Inferior parietal cortex (tissue), 1 donor: ENCODE results near the gene BYSL.
"Not testable (repeated sequence)": the region's sequence is repeated elsewhere in the genome, so short reads cannot be mapped to it uniquely, and the experiment has no call there.

Source experiments
- DNase-seq: peaks from one replicate; pipeline ENCODE4 v3.0.0-alpha.2; 2016; ENCODE audit errors: extremely low spot score

Gene BYSL

GRCh38 chr6:41942067-41942851 is 21.0 kb downstream of the BYSL start:
- DNase-seq = no peak

DNA sequence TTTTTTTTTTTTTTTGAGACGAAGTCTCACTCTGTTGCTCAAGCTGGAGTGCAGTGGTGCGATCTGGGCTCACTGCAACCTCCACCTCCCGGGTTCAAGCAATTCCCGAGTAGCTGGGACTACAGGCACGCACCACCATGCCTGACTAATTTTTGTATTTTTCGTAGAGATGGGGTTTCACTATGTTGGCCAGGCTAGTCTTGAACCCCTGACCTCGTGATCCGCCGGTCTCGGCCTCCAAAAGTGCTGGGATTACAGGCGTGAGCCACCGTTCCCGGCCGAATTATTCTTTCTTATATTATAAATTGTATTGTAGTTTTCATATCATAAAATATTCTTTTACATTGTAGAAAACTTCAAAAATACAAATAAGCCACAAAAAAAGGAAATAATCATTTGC is 21.6 kb downstream of the BYSL start:
- DNase-seq = not testable (repeated sequence)

GRCh38 chr6:41943456-41943855 is 22.2 kb downstream of the BYSL start:
- DNase-seq = no peak

- no peak for DNase-seq
Observed at GRCh38 chr6:41947581-41948220, 26.4 kb downstream of the BYSL start.

GRCh38 chr6:41954668-41955067 is 33.4 kb downstream of the BYSL start:
- DNase-seq = no peak

DNA sequence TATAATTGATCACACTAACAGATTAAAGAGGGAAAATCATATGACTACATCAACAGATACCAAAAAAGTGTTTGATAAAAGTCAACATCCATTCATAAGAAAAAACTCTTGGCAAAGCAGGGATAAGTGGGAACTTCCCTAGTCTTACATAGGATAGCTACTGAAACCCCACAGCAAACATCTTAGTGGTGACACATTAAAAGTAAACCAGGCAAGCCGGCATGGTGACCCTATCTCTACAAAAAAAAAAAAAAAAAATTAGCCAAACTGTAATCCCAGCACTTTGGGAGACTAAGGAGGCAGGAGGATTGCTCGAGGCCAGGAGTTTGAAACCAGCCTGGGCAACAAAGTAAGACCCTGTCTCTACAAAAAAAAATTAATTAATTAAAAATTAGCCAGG is 34.1 kb downstream of the BYSL start:
- DNase-seq = no peak

GRCh38 chr6:41957117-41957516 is 35.8 kb downstream of the BYSL start:
- no peak for DNase-seq

DNA sequence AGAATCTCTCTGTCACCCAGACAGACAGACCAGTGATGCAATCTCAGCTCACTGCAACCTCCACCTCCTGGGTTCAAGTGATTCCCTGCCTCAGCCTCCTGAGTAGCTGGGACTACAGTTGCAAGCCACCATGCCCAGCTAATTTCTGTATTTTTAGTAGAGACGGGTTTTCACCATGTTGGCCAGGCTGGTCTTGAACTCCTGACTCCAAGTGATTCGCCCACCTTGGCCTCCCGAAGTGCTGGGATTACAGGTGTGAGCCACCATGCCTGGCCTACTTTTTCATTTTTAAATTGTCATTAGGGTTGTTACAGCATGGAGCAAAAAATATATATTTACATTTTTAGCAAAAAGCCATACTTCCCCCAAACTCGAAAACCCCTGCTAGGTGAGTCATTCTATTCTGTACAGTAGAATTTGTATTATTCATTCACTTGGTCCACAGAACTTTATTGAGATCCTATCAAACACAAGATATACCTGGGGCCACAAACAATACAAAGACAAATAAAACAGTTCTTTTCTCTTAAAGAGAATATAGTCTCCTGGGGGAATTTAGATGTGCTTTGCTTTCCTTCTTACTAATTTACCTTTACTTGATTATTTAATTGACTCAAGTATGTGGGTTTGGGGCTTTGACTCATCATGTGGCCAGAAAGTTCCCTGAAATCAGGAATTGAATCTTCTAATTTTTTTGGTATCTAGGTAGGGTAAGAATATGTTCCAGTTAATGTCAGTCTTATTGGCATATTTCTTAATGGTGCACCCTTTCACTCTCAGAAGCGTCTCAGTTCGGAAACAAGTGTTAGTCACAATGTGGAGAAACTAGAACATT is 36.9 kb downstream of the BYSL start:
- DNase-seq = no peak

- DNase-seq = no peak
Observed at GRCh38 chr6:41960028-41960427, 38.7 kb downstream of the BYSL start.

DNA sequence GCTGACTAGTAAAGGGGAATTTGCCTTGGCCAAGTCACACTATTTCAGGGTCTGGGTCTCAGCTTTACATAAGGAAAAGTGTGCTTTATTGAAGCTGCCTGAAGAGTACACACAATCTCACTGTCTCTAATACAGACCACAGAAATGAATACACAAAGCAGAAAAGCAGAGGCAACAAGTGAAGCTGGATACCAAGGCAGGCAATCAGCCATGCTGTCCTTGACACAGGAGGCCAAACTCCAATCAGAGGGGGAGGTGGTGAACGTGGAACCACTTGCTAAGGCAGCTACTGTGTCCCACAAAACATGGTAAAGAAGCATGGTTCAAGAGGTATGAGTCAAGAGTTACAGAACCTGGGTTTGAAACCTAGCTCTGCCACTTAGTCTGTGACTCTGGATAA is 42.1 kb downstream of the BYSL start:
- no peak for DNase-seq

GRCh38 chr6:41964201-41964887 is 43.0 kb downstream of the BYSL start:
- DNase-seq = no peak

- DNase-seq = no peak
Observed at GRCh38 chr6:41965429-41966213, 44.3 kb downstream of the BYSL start.

GRCh38 chr6:41966214-41966920 is 45.1 kb downstream of the BYSL start:
- DNase-seq = no peak

GRCh38 chr6:41966961-41967311 is 45.6 kb downstream of the BYSL start:
- DNase-seq = no peak

- no peak for DNase-seq
Observed at GRCh38 chr6:41967312-41968287, 46.3 kb downstream of the BYSL start.

DNA sequence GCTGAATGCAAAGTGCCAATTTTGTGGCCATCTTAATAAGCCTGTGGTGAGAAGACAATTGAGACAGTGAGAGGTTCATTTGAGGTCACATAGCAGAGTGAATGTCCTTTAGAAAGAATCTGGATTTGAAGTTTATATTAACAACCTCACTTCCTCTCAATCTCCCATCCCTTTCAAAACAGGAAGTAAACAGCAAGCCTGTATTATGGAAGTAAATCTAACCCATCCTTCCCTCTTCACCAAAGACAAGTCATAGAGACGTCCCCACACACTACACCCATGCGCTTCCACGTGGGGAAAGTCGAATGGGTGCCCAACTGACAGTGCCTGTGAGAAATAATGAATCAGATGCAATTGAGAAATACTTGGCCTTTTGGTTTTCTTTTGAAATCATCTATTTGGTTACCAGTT is 49.1 kb downstream of the BYSL start:
- DNase-seq = no peak

DNA sequence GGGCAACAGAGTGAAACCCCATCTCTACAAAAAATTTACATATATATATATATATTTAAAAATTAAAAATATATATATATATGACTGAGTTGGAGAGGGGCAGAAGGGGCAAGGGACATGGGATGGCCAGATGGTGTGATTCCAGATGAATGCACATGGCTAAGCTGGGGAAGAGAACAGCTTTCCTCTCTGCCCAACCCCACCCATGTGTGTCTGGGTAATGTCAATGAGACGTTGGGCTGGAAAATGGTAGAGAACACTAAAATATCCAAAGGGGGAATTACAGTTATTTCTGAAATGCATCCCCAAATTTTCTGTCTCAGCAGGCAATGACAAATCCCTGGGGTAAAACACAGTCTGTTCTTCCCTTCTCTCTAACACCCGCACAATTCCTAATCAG is 51.5 kb downstream of the BYSL start:
- no peak for DNase-seq

GRCh38 chr6:41974281-41974825 is 53.1 kb downstream of the BYSL start:
- no peak for DNase-seq

DNA sequence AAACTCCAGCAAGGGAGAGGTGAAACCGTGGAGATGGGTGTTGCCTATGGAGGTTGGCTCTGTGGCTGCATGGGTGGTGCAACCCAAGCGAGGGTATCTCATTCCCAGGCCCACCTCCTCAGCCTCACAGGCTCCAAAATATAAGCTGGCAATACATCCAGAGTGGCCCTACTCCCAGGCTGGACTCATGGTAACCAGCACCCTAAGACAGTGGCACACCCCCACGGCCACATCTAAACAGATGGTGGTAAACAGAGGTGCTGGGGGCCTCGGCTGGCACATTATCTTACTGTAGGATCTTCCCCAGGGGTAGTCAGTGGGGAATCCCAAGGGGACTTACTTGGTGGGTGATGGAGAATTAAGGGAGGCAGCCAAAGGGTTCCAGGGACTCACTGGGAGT is 54.0 kb downstream of the BYSL start:
- no peak for DNase-seq
